Fibroblast of upper back skin (primary cell): ENCODE data around the gene CUL7.
A peak's percentile ranks its signal among the peaks of the same experiment; 100 is the strongest.
"Not testable (repeated sequence)": the region's sequence is repeated elsewhere in the genome, so short reads cannot be mapped to it uniquely, and the experiment has no call there.

ENCODE experiments used
- DNase-seq: peaks from one replicate; pipeline ENCODE4 v3.0.0-alpha.2; 2013

CUL7 gene

GRCh38 chr6:43013097-43013842, 40.4 kb downstream of the CUL7 start:
- DNase-seq: peak; percentile 6

- no peak for DNase-seq
Observed at GRCh38 chr6:43012364-43012763, 41.3 kb downstream of the CUL7 start.

DNA sequence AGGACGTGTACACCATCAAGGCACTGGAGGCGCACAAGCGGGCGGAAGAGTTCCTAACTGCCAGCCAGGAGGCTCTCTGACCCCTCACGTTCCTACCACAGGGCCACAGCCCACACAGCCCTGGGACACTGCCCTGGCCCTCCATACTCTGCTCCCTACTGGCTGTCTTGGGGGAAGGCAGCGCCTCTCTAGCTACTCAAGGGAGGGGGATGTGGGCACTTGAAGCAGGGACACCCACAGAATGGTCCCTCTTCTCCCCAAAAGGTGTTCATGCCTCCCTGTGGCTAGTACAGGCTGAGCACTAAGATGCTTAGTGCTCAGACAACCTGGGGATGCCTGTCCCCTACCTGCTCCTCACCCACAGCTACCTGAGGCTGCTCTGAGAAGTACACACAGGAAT, 42.4 kb downstream of the CUL7 start:
- DNase-seq: no peak

DNA sequence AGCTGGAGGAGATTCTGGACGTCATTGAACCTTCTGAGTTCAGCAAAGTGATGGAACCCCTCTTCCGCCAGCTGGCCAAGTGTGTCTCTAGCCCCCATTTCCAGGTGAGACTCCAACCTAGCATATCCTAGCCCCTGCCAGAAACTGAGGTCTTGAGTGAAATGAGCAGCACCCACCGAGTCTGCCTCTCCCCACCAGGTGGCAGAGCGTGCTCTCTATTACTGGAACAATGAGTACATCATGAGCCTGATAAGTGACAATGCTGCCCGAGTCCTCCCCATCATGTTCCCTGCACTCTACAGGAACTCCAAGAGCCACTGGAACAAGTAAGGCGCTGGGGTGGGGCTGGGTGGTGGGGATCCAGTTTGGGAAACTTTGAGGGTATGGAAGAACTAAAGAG, 44.5 kb downstream of the CUL7 start:
- peak; percentile 34 for DNase-seq

GRCh38 chr6:43007126-43007525, 46.5 kb downstream of the CUL7 start:
- DNase-seq: no peak

- no peak for DNase-seq
Observed at GRCh38 chr6:43006251-43006650, 47.4 kb downstream of the CUL7 start.

DNA sequence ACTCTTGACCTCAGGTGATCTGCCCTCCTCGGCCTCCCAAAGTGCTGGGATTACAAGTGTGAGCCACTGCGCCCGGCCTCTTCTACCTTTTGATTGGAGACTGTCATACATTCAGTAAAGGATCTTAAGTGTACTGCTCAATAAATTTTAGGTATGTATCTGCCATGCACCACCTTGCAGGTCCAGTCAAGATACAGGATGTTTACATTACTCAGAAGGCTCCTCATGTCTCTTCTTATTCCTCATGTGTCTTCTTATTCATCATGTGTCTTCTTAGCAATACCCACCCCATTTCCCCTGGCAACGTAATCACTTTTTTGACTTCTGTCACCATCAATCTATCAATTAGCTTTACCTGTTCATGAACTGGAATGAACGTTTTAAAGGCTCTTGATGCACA, 47.8 kb downstream of the CUL7 start:
- DNase-seq: no peak

DNA sequence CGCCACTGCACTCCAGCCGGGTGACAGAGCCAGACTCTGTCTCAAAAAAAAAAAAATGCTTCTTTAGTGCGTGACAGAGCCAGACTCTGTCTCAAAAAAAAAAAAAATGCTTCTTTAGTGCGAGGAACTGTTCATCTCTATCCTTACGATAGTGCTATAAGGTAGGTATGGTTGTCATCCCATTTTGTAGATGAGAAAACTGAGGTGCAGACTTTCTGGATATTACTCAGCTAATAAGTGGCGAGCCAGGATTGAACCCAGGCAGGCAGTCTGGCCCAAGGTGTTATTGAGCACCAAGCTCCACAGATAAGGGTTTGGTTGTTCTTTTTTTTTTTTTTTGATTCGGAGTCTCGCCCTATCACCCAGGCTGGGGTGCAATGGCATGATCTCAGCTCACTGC, 51.8 kb downstream of the CUL7 start:
- no peak for DNase-seq

- not testable (repeated sequence) for DNase-seq
Observed at GRCh38 chr6:42998205-42998604, 55.4 kb downstream of the CUL7 start.

DNA sequence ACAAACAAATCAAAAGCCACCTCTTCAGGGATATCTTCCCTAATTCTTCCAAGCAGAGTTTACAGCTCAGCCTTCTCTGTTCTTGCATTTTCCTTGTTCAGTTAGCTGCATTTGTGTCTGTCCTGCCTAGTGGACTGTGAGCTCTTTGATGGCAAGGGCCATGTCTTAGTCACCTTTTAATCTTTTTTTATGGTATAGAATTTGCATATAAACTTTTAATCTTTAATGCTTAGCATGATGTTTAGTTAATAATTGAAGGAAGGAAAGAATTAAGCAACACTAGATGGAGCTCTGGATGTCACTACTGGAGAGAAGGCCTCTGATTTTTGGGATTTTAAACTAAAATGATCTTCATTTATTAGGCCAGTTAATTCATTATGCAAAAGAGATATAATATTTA, 57.1 kb downstream of the CUL7 start:
- DNase-seq: no peak

DNA sequence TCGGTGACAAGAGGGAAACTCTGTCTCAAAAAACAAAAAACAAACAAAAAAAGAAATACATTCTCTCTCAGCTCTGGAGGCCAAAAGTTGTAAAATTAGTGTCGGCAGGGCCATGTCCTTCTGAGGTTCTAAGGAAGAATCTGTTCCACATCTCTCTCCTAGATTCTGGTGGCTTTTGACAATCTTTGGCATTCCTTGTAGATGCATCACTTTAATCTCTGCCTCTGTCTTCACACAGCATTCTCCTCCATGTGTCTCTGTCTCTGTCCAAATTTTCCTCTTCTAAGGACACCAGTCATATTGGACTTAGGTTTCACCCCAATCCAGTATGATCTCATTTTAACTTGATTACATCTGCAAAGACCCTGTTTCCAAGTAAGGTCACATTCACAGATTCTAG, 60.2 kb downstream of the CUL7 start:
- DNase-seq: no peak

DNA sequence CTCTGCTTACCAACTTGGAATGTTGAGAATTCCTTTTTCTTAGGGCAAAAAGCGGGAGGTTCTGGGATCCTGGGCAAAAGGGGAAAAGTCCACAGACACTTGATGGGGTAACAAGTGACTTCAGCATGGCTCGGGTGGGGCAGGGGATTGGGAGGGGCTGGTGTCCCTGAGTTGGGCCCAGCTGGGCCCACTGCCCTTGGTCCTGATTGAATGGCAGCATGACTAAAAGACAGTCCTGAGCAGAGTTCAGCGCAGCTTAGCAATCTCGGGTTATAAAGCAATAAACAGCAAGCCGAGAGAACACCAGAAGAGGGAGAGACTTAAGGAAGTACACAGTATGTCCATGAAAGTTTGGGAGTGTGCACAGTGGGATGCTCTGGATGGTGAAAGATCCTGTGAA, 63.7 kb downstream of the CUL7 start:
- DNase-seq: no peak

DNA sequence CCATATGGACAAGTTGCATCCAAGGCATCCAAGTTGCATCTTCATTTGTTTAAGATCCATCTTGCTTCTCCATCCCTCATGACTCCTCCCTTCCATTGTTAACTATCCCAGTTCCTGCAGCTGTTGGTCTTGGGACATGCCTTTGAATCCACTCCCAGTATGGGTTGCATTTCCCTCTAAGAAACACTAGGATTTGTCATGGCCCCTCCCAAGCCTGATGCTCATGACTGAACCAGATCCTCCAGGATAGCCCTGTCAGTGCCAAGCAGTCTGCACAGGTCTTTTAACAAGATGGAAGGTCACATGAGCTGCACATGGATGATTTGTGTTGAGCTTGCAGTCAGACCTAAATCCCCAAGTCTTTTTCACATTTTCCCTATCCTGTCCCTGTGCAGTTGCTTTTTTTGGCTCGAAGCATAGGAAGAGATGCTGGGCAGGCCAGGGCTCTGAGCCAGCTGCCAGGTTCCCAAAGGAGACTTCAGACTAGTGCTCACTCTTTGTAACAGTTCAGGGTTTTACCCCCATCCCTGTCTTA, 65.1 kb downstream of the CUL7 start:
- DNase-seq: no peak
